ENCODE results near the gene TPBGL. TPM values are rescaled to one million over a fixed set of nuclear protein-coding genes. Genes with fewer than 3 reads are reported as not detected.

The TPBGL gene
- total RNA-seq, 4 donors from 2014 or later: 0.40 to 3.7 TPM; not detected in 2

- DNase-seq: peak; percentile 7
- Histone ChIP-seq H3K27me3 (peaks cover 6% of the 10 kb centered on the region), H3K36me3 (no peaks in the 10 kb centered on the region), H3K9me3 (no peaks in the 10 kb centered on the region), H3K4me3 (no peak overlapping the region), H3K27ac (no peak overlapping the region), H3K4me1 (peaks cover 0 to 11% (median 0%) of the 10 kb centered on the region in 4 donors)
- intact Hi-C loops (cut with DNase I; ENCODE audit: low total_unique reads): no loop called here
- TF ChIP-seq EP300 (IDR thresholded peaks at IDR 0.05; ENCODE audit: low read depth): no peak
- no peak for TF ChIP-seq CTCF (IDR thresholded peaks at IDR 0.05)
- TF ChIP-seq POLR2AphosphoS5 (IDR thresholded peaks at IDR 0.05): no peak
- TF ChIP-seq POLR2A (IDR thresholded peaks at IDR 0.05): no peak
- 45% methylated on average over 10 of the region's 10 CpGs; no CpG with 5 or more reads in 1 of the 2 donors for WGBS, 2 donors (ENCODE audit: low coverage in 1 of 2)
- in situ Hi-C loops (cut with MboI; ENCODE audit: low pct_ligation_motif_present in 1 of 4, low pct_unique_long_range_greater_than_20kb in 1 of 4, low sequenced_read_pairs in 3 of 4): no loop called here
Observed at GRCh38 chr11:75260396-75261170, 20.0 kb downstream of the TPBGL start.

- WGBS, 2 donors (ENCODE audit: low coverage in 1 of 2): 88 to 100% methylated on average over 1 to 6 of the region's 6 CpGs
- Histone ChIP-seq H3K9me3 (no peaks in the 10 kb centered on the region), H3K4me3 (no peak overlapping the region), H3K36me3 (no peaks in the 10 kb centered on the region), H3K4me1 (peaks cover 0 to 11% (median 0%) of the 10 kb centered on the region in 4 donors), H3K27me3 (peaks cover 6% of the 10 kb centered on the region), H3K27ac (no peak overlapping the region)
- intact Hi-C loops (cut with DNase I; ENCODE audit: low total_unique reads): no loop called here
- in situ Hi-C loops (cut with MboI; ENCODE audit: low pct_ligation_motif_present in 1 of 4, low pct_unique_long_range_greater_than_20kb in 1 of 4, low sequenced_read_pairs in 3 of 4): no loop called here
- peak; percentile 5 for DNase-seq
- TF ChIP-seq POLR2AphosphoS5 (IDR thresholded peaks at IDR 0.05) (peak in 1 of 3 donors; percentile 2), CTCF (IDR thresholded peaks at IDR 0.05) (no peak), POLR2A (IDR thresholded peaks at IDR 0.05) (peak; percentile 1), EP300 (IDR thresholded peaks at IDR 0.05; ENCODE audit: low read depth) (no peak)
Observed at GRCh38 chr11:75261902-75262361, 21.4 kb downstream of the TPBGL start.

GRCh38 chr11:75262436-75262835 is 21.9 kb downstream of the TPBGL start:
- H3K36me3 ChIP-seq: no peaks in the 10 kb centered on the region
- in situ Hi-C loops (cut with MboI; ENCODE audit: low pct_ligation_motif_present in 1 of 4, low pct_unique_long_range_greater_than_20kb in 1 of 4, low sequenced_read_pairs in 3 of 4): no loop called here
- H3K4me3 ChIP-seq: no peak overlapping the region
- H3K4me1 ChIP-seq: peaks cover 0 to 11% (median 0%) of the 10 kb centered on the region in 4 donors
- peaks cover 6% of the 10 kb centered on the region for H3K27me3 ChIP-seq
- H3K27ac ChIP-seq: no peak overlapping the region
- intact Hi-C loops (cut with DNase I; ENCODE audit: low total_unique reads): no loop called here
- WGBS, 2 donors (ENCODE audit: low coverage in 1 of 2): 92% methylated on average over 4 of the region's 4 CpGs; no CpG with 5 or more reads in 1 of the 2 donors
- DNase-seq: peak; percentile 7
- TF ChIP-seq POLR2A (IDR thresholded peaks at IDR 0.05) (no peak), EP300 (IDR thresholded peaks at IDR 0.05; ENCODE audit: low read depth) (no peak), POLR2AphosphoS5 (IDR thresholded peaks at IDR 0.05) (peak in 1 of 3 donors; percentile 6)
- no peaks in the 10 kb centered on the region for H3K9me3 ChIP-seq

GRCh38 chr11:75262961-75263852 is 22.6 kb downstream of the TPBGL start:
- in situ Hi-C loops (cut with MboI; ENCODE audit: low pct_ligation_motif_present in 1 of 4, low pct_unique_long_range_greater_than_20kb in 1 of 4, low sequenced_read_pairs in 3 of 4) (no loop called here), intact Hi-C loops (cut with DNase I; ENCODE audit: low total_unique reads) (no loop called here)
- DNase-seq: peak; percentile 7
- 65 to 67% methylated on average over 1 to 12 of the region's 17 CpGs for WGBS, 2 donors (ENCODE audit: low coverage in 1 of 2)
- Histone ChIP-seq H3K27ac (no peak overlapping the region), H3K9me3 (no peaks in the 10 kb centered on the region), H3K36me3 (no peaks in the 10 kb centered on the region), H3K4me1 (peaks cover 0 to 11% (median 0%) of the 10 kb centered on the region in 4 donors), H3K4me3 (no peak overlapping the region), H3K27me3 (no peaks in the 10 kb centered on the region)
- TF ChIP-seq POLR2AphosphoS5 (IDR thresholded peaks at IDR 0.05) (no peak), CTCF (IDR thresholded peaks at IDR 0.05) (no peak), EP300 (IDR thresholded peaks at IDR 0.05; ENCODE audit: low read depth) (no peak), POLR2A (IDR thresholded peaks at IDR 0.05) (no peak)
